HG03066 (cell line): ENCODE results near the gene KCNJ9.
A peak's percentile ranks its signal among the peaks of the same experiment; 100 is the strongest.
"Not testable (repeated sequence)": the region's sequence is repeated elsewhere in the genome, so short reads cannot be mapped to it uniquely, and the experiment has no call there.

ENCODE experiments used
- ATAC-seq: cut with Tn5 transposase; IDR thresholded peaks from one replicate; pipeline ENCODE4 v1.9.1; 2021; ENCODE audit warnings: low read depth; ENCODE audit not compliant: unreplicated experiment

The KCNJ9 gene

GRCh38 chr1:160081261-160081936 lies at the start of gene KCNJ9:
Gene KCNJ9 (plus strand): TSS chr1:160081538. CDS start chr1:160084031, 2,493 bp downstream.
- no peak for ATAC-seq

- no peak for ATAC-seq
These were observed 49.0 kb upstream of the KCNJ9 start for GRCh38 chr1:160032165-160032820.

GRCh38 chr1:160040476-160040875 lies 40.9 kb upstream of the KCNJ9 start:
- no peak for ATAC-seq

GRCh38 chr1:160043543-160043942 lies 37.8 kb upstream of the KCNJ9 start:
- ATAC-seq, result no peak

- no peak for ATAC-seq
These were observed 35.7 kb upstream of the KCNJ9 start for GRCh38 chr1:160045653-160046052.

GRCh38 chr1:160046494-160047110 lies 34.7 kb upstream of the KCNJ9 start:
- peak; percentile 73 for ATAC-seq

GRCh38 chr1:160047111-160047991 lies 34.0 kb upstream of the KCNJ9 start:
- ATAC-seq, result peak; percentile 37

GRCh38 chr1:160048335-160048734 lies 33.0 kb upstream of the KCNJ9 start:
- no peak for ATAC-seq

- ATAC-seq, result no peak
These were observed 32.2 kb upstream of the KCNJ9 start for GRCh38 chr1:160049101-160049500.

- not testable (repeated sequence) for ATAC-seq
These were observed 31.2 kb upstream of the KCNJ9 start for GRCh38 chr1:160050182-160050581.

GRCh38 chr1:160050619-160051018 lies 30.7 kb upstream of the KCNJ9 start:
- no peak for ATAC-seq

- ATAC-seq, result no peak
These were observed 28.4 kb upstream of the KCNJ9 start for GRCh38 chr1:160052936-160053335.

GRCh38 chr1:160053548-160054365 lies 27.6 kb upstream of the KCNJ9 start:
- ATAC-seq, result no peak

- no peak for ATAC-seq
These were observed 24.6 kb upstream of the KCNJ9 start for GRCh38 chr1:160056648-160057169.

GRCh38 chr1:160058087-160058486 lies 23.3 kb upstream of the KCNJ9 start:
- no peak for ATAC-seq

- ATAC-seq, result no peak
These were observed 19.7 kb upstream of the KCNJ9 start for GRCh38 chr1:160061369-160062229.

GRCh38 chr1:160062230-160062532 lies 19.2 kb upstream of the KCNJ9 start:
- ATAC-seq, result no peak

GRCh38 chr1:160063176-160063575 lies 18.2 kb upstream of the KCNJ9 start:
- no peak for ATAC-seq

GRCh38 chr1:160064164-160064563 lies 17.2 kb upstream of the KCNJ9 start:
- no peak for ATAC-seq
